ENCODE results near the gene STIMATE.

DNA sequence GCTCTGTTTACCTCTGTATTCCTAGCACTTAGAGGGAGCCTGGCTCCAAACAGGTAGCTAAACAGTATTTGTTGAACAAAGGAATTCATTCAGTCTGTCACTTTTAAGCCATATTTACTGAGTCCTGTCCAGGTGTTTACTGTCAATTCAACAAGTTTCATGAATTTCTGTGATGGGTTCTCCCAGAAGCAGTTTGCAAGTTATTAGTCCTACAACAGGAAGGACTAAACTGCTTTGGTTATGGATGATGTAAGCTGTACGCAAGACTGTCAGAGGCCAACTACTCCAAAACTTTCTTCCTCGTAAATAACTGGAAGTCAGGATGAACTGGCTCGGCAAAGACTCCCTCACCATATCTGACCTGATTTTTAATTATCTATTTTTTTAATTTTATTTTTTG lies 25.1 kb downstream of the STIMATE start:
- TF ChIP-seq POLR2AphosphoS5 (IDR thresholded peaks at IDR 0.05; ENCODE audit: low read depth, low read length) = no peak
- TF ChIP-seq, protein P1, sequence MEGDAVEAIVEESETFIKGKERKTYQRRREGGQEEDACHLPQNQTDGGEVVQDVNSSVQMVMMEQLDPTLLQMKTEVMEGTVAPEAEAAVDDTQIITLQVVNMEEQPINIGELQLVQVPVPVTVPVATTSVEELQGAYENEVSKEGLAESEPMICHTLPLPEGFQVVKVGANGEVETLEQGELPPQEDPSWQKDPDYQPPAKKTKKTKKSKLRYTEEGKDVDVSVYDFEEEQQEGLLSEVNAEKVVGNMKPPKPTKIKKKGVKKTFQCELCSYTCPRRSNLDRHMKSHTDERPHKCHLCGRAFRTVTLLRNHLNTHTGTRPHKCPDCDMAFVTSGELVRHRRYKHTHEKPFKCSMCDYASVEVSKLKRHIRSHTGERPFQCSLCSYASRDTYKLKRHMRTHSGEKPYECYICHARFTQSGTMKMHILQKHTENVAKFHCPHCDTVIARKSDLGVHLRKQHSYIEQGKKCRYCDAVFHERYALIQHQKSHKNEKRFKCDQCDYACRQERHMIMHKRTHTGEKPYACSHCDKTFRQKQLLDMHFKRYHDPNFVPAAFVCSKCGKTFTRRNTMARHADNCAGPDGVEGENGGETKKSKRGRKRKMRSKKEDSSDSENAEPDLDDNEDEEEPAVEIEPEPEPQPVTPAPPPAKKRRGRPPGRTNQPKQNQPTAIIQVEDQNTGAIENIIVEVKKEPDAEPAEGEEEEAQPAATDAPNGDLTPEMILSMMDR (IDR thresholded peaks at IDR 0.05) = no peak
- TF ChIP-seq MXI1 (IDR thresholded peaks at IDR 0.05; ENCODE audit: low read depth, low read length) = no peak
- TF ChIP-seq GABPA (IDR thresholded peaks at IDR 0.05; ENCODE audit: low read depth) = no peak
- no peak for TF ChIP-seq SMC3 (IDR thresholded peaks at IDR 0.05; ENCODE audit: low read depth, low read length)
- no peak for TF ChIP-seq YY1 (IDR thresholded peaks at IDR 0.05; ENCODE audit: low read depth)
- TF ChIP-seq, protein P2, sequence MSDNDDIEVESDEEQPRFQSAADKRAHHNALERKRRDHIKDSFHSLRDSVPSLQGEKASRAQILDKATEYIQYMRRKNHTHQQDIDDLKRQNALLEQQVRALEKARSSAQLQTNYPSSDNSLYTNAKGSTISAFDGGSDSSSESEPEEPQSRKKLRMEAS (IDR thresholded peaks at IDR 0.05; ENCODE audit: low read depth) = no peak
- no peak for TF ChIP-seq FOSL2 (IDR thresholded peaks at IDR 0.05; ENCODE audit: borderline replicate concordance, low read depth)
- no peak for TF ChIP-seq CHD2 (IDR thresholded peaks at IDR 0.05; ENCODE audit: low read length, partially characterized antibody)
